ENCODE data around the gene ZBTB46.

- TF ChIP-seq POLR2A (IDR thresholded peaks at IDR 0.05) (no peak), CTCF (IDR thresholded peaks at IDR 0.05) (no peak), POLR2AphosphoS5 (IDR thresholded peaks at IDR 0.05) (no peak)
These were observed 74.4 kb downstream of the ZBTB46 start for GRCh38 chr20:63756648-63756991.

Measured in prostate gland (tissue), 2 donors.